SH-SY5Y (cell line): ENCODE measurements around the gene COMMD1.

Experiments
- GATA2 ChIP-seq: IDR thresholded peaks from 2 replicates; pipeline ENCODE4 v1.6.1; 2011; ENCODE audit warnings: mild to moderate bottlenecking, low read depth, low read length
- GATA3 ChIP-seq: IDR thresholded peaks from 2 replicates; pipeline ENCODE4 v1.6.1; 2011; ENCODE audit warnings: low read depth, mild to moderate bottlenecking, low read length, moderate library complexity

Gene COMMD1

DNA sequence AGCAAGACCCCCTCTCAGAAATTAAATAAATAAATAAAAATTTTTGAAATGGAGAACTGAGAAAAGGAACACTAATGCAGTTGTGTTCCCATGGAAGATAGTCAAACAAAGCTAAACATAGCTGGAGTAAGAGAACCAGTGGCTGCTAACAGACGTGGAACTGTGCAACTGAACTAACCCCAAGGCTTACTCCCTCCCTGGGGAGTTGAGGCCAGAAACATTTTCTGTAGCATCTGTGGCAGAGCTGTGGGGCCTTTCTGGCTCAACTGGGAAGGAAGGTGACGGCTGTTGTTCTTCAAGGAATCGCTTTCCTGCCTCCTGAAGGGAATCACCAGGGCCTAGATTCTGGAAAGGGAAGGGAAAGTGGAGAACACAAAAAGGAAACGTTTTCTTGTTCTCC, 236.6 kb downstream of the COMMD1 start:
- TF ChIP-seq GATA2: no peak
- no peak for TF ChIP-seq GATA3

DNA sequence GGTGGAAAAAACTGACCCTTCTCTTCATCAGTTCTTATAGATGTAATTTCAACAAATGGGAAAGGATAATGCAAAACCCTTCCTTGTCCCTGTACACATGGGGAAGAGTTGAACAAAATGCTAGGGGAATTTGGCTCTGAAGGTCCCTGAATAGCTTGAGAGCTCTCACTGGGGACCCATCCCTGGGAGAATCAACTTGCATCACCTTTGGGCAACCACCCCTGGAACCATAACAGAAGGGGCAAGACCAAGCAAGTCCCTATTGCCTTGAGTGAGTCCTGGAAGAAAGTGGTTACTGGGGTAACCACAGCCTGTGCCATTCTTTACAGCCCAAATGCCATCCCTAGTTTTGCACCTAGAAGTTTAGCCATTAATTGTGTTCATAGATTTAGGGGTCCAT, 238.2 kb downstream of the COMMD1 start:
- TF ChIP-seq GATA3: no peak
- no peak for TF ChIP-seq GATA2

DNA sequence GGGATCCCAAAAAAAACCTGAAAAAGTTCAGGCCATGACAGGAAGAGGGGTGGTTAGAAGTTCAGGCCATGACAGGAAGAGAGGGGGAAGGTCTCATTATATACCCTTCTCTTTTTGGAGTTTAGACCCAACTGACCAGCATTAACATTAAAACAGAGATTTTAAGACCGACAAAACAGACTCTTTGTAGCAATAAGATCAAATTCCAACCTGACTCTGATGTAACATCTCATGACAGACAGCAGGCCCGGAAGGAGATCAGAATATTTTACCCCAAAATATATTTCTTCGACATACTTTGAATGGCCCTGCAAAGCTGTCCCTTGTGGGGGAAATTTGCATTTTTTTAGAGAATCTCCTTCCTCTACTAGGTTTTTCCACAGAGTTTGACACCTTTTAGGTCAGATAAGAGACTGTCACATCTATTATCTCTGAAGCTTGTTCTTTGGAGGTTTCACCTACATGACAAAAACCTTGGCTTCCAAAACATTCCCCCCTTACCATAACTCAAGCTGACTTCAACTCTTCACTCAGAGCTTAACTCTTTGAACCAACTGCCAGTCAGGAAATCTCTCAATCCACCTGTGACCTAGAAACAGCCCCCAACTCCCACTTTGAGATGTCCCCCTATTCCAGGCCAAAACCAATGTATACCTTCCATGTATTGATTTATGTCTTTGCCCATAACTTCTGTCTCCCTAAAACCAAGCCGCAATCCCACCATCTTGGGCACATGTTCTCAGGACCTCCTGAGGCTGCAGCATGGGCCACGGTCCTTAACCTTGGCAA, 239.4 kb downstream of the COMMD1 start:
- no peak for TF ChIP-seq GATA2
- TF ChIP-seq GATA3: no peak

DNA sequence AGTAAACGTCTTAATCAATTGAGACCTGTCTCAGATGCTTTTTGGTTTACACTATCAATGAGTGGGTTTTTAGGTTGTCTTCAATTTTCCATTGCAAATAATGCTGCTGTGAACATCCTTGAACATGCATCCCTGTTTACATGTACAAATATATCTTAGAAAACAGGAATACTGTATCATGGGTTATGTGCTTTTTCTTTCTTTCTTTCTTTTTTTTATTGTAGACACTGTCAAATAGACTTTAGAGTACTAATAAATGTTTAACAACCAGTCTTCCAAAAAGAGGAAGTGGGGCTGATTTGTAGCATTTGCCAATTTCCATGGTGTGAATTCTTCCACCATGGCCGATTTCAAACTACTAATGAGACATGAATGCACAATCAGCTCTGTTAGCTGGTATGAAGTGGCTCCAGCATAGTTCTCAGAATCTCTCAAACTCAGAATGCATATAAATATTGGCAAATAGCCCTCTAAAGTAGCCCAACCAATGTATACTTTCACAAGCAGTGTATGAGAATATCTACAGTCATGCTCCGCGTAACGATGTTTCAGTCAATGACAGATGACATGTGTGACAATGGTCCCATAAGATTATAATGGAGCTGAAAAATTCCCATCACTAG, 240.1 kb downstream of the COMMD1 start:
- TF ChIP-seq GATA2 (no peak), GATA3 (no peak)

DNA sequence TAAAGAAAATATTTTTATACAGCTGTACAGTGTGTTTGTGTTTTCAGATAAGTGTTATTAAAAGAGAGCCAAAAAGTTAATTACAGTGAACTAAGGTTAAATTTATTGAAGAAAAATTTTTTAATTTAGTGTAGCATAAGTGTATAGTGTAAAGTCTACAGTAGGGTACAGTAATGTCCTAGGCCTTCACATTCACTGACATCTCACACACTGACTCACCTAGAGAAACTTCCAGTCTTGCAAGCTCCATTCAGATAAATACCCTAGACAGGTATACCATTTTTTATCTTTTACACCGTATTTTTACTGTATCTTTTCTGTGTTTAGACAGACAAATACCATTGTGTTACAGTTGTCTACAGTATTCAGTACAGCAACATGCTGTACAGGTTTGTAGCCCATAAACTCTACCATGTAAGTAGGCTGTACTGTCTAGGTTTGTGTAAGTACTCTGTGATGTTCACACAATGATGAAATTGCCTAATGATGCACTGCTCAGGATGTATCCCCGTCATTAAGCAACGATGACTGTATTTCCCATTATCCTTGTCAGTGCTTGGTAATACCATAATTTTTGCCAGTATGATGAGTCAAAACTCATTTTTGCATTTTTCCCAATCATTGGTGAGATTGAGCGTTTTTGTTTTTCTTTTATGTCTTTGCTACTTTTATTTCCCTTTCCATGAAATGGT, 242.3 kb downstream of the COMMD1 start:
- TF ChIP-seq GATA2 (no peak), GATA3 (no peak)

DNA sequence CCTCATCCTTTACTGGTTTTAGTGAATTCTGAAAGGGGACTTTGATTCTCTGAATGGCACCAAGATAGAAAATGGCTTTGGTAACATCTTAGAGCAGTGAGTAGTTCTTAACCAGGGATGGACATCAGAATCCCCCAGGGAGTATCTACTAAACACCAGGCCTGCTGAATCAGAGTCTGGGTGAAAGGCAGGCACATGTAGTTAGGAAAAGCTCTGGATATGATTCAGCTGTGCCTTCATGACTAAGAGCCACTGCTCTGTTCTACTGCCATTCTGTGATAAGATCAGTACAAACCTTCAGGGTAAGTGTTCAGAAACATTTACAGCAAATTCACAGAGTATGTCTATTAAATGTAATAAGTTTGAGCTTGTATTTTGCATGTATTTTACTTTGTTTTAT, 244.2 kb downstream of the COMMD1 start:
- peak; percentile 78 for TF ChIP-seq GATA2
- peak; percentile 56 for TF ChIP-seq GATA3

DNA sequence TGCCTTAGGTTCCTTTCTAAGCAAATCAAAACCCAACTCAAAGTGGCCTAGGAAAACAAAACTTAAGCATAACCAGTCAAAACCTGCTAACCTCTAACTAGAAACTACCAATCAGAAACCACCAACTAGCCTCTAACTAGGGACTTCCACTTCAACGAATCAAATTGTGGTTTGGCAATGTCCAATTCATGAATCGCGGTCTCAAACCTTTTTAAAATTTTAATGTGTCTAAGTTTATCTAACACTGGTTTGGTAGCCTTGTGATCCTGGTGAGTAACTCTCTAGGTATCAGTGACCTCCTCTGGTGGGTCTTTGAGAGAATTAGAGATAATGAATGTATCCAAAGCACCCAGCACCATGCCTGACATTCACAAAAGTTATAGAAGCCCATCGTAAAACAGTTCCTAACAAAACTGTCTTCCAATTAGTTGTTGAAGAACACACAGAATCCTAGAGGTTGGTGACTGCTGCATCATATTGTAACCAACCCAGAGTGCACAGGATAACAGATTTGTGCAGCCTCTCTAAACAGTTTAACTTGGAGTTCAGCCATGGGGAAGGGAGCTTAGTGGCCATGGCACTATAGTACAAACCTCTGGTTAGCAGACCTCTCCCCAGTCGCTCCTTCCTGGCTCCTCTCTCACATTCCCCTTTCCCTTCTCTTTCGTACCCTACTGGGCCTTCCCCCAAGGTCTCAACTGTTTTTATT, 245.3 kb downstream of the COMMD1 start:
- TF ChIP-seq GATA3 (no peak), GATA2 (no peak)

DNA sequence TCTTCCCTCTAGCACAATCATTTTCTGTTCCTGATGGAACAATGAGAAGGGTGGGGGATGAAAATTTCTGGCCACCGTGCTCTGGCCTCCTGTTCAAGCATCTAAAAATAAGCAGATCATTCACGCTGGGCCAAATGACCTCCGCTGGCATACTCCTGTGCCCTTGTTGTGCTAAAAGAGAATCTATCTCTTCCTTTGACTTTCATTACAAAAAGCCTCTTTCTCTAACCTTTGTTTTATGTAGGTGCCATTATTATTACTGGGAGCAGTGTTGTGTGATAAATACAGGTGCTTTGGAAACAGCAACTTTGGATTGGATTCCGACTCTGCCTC, 245.8 kb downstream of the COMMD1 start:
- TF ChIP-seq GATA3 (no peak), GATA2 (no peak)

DNA sequence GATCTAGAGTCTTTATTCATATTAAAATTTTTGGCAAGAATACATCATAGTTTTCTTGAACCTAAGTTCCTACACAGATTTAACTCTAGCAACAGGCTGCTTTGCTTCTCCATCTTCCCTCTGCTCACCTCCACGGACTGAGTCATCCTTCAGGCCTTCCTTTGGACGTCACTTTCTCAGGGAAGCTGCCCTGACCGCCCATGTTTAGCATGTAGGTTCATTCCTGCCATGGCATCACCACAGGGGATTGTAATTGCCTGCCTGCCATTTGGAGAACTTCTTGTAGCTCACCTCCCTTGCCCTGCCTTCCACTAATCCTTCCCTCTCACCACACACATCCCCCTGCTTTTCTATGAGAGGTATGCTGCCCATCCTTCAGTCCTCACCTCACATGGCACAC, 246.5 kb downstream of the COMMD1 start:
- TF ChIP-seq GATA2 (no peak), GATA3 (no peak)

DNA sequence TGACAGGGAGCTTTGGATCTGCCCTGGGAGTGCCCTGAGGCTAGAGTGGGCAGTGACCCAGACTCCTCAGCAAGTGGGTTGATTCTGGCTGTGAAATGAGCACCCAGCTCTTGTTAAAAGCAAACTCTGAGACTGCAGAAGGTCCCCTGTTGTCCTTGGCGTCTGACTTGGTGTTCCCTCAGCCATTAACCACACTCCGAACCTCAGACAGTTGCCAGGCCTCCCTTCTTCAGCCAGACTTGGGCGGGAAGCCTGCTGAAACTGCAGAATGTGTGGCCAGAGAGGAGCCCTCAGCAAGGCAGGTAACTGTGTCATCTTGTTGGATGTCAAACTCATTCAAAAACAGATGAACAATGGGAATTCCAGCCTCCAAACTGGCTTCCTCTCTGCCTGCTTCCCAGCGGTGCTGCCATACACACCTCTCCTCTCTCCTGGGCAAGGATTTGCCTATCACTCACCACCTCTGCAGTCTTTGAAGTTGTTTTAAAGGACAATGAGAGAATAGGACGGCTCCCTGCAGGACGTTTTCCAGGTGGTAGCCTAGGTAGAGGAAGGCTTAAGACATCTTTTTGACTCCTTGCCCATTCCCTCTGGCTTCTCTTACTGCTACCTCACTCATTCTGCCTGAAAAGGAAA, 251.5 kb downstream of the COMMD1 start:
- TF ChIP-seq GATA3 (no peak), GATA2 (no peak)

DNA sequence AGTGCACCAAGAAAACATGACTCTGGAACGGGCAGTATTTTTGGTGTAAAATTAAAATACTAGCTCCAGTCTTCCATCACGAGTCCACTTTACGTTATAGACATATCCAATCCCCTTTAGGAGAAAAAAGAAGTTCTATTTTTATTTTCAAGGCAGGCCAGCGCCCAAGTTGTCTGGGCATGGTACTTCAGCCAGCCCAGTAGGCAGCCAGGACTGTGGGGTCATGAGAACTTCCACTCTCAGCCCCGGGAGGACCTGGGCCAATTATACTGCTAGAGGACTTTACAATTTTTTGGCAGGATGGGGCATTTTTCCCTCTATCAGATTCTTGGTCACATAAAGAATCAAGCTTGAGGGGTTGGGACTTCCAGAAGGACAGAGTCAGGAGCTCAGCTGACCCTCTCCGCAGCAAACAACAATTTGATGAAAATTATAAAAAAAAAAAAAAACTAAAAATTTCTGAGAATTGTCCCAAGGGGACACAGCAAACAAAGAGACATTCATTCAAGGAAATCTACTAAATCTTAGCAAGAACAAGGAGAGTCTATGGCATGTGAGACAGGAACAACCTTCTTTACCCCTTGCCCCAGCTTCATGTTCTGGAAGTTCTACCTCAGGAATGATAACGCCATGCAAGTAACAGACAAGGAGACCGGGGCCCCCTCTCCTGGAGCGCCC, 253.1 kb downstream of the COMMD1 start:
- TF ChIP-seq GATA2 (no peak), GATA3 (no peak)

DNA sequence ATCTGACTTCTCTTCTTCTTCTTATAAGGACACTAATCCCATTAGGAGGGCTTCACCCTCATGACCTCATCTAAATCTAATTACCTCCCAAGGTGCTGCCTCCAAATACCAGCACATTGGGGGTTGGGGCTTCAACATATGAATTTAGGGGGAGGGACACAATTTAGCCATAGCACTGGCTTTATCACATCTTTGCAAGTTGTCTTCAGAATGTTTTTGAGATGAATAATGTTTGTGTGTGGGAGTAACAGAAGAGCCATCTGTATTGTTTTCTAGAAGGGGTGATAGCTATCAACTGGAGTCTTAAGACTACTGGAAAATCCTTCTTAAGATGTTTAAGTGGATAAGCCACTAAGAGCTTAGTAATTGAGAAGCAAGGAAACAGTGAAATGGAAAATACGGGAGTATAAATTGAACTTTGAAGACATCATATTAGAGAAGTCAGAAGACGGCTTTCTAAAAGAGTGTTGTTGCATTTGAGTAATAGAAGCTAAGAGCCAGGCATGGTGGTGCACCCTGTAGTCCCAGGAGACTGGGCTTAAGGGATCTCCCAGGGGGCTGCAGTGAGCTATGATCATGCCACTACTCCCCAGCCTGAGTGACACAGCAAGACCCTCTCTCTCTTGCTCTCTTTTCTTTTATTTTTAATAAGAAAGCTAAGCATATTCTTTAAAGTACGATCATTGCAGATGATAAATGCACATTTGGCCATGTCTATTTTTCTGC, 257.8 kb downstream of the COMMD1 start:
- TF ChIP-seq GATA3: no peak

DNA sequence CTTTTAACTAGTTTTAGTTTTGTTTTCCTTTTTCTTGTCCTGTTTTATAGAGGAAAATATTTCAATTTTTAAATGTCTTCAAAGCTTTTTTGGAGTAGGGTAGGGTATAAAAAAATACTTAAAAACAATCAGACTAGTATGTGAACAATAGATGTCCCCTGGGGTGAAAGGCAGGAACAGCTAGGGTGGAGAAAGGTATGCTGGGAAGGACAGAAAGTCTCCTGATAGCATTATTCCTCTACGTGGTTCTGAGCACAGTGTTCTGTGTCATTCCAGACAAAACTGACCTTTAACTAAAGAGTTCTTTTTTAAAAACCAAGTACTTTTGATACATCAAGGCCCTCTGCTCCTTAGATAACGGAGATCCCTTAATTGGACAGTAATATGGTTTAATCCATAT, 258.4 kb downstream of the COMMD1 start:
- no peak for TF ChIP-seq GATA3
- no peak for TF ChIP-seq GATA2
